Measurements from ENCODE around the gene NDC80.

NDC80 gene

DNA sequence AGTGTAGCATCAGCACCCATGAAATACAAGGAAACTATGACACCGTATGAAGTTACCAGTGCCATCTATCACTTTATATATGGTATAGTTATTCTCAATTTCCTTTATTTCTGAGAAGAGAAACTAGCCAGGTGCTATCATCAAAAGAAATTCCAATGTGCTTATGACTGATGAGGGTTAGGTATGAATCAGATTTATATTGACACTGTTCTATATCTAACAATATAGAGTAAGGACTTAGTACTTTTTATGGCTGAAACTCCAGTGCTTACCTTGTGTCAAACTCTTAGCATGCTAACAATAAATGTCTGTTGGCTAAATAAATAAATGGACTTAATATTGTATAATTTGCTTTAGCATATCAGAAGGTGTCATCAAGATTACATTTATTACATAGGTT, 7.0 kb upstream of the NDC80 start:
- no peak overlapping the region for H3K4me3 ChIP-seq (ENCODE audit: low read depth, low read length)
- POLR2A ChIA-PET: no interaction called here
- no peak for DNase-seq (ENCODE audit: low read depth, low spot score)
- TF ChIP-seq, protein P1, sequence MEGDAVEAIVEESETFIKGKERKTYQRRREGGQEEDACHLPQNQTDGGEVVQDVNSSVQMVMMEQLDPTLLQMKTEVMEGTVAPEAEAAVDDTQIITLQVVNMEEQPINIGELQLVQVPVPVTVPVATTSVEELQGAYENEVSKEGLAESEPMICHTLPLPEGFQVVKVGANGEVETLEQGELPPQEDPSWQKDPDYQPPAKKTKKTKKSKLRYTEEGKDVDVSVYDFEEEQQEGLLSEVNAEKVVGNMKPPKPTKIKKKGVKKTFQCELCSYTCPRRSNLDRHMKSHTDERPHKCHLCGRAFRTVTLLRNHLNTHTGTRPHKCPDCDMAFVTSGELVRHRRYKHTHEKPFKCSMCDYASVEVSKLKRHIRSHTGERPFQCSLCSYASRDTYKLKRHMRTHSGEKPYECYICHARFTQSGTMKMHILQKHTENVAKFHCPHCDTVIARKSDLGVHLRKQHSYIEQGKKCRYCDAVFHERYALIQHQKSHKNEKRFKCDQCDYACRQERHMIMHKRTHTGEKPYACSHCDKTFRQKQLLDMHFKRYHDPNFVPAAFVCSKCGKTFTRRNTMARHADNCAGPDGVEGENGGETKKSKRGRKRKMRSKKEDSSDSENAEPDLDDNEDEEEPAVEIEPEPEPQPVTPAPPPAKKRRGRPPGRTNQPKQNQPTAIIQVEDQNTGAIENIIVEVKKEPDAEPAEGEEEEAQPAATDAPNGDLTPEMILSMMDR (IDR thresholded peaks at IDR 0.05; ENCODE audit: insufficient read depth, low read length, missing control alignments): no peak
- CTCF ChIA-PET: interaction anchor here (1.9 kb wide), 1 partner anchor 17 kb away, joined by 10 read pairs; no protein-coding TSS in a partner anchor

DNA sequence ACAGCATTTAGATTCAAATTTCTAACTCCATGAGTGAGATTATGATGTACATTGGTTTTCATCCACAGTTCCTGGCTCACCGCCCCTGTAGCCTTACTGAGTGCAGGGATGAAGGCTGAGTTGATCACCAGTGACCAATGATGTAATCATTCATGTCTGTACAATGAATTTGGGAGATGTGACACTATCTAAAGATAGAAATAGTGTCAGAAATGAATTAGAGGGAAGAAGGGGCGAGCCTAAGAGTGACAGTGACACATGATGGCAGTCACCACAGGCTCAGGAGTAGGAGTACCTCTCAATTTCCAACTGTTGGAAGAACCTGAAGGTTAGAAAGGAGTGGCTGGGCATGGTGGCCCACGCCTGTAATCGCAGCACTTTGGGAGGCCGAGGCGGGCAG, 3.2 kb upstream of the NDC80 start:
- TF ChIP-seq, protein P1 (IDR thresholded peaks at IDR 0.05; ENCODE audit: insufficient read depth, low read length, missing control alignments): no peak
- CTCF ChIA-PET: no interaction called here
- H3K4me3 ChIP-seq (ENCODE audit: low read depth, low read length): no peak overlapping the region
- DNase-seq (ENCODE audit: low read depth, low spot score): no peak
- POLR2A ChIA-PET: no interaction called here

DNA sequence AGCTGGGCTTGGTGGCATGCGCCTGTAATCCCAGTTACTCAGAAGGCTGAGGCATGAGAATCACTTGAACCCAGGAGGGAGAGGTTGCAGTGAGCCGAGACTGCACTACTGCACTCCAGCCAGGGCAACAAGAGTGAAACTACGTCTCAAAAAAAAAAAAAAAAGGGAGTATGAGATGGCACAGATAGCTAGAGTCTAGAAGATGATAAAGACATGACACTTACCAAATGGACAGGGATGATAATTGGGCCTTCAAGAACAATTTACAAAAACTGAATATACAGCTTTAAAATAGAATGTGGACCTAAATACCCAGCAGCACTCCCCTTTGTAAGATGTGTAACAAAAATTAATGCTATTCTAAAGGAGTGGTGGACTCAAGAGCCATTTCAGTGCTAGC, 2.8 kb upstream of the NDC80 start:
- TF ChIP-seq, protein P1 (IDR thresholded peaks at IDR 0.05; ENCODE audit: insufficient read depth, low read length, missing control alignments): no peak
- H3K4me3 ChIP-seq (ENCODE audit: low read depth, low read length): no peak overlapping the region
- no peak for DNase-seq (ENCODE audit: low read depth, low spot score)
- ChIA-PET POLR2A (no interaction called here), CTCF (no interaction called here)

DNA sequence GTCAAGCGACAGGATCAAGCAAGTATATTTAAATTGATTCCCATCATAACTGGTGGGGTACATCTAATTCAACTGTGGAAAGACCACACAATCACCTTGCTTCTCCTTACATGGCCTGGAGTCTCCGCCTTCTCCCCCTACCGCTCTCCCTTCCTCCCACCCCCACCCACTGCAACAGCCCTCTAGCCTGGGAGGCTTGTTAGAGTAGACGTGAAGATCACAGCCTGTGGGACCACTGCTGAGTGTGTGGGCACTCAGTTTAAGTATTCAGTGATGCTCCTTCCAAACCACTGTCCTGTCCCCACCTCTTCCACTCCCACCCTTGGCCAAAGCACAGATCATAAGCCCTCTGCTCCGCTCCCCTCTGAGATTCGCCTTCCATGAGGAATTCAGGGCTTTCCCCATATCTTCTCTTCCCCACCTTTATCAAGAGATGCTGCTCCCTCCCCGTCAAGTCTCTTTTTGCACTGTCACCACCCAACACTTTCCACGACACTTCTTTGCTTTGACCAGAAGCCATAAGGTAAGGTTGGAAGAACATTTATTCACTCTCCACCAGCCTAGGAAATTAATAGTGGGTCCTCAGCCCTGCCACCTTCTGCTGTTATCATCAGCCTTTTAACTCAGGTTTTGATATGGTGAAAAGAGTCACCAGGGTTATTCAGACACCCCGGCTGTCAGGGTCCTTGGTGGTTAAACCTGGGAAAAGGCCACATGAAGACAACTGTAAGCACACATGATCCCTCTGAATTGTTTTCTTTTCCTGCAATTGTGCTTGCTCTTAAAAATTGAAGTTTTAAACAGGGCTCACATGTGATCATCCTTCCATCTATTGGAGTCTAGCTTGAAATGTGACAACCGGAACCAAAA, 1.8 kb upstream of the NDC80 start:
- POLR2A ChIA-PET: no interaction called here
- DNase-seq (ENCODE audit: low read depth, low spot score): no peak
- peak overlapping the region; percentile 67 for H3K4me3 ChIP-seq (ENCODE audit: low read depth, low read length)
- TF ChIP-seq, protein P1 (IDR thresholded peaks at IDR 0.05; ENCODE audit: insufficient read depth, low read length, missing control alignments): no peak
- CTCF ChIA-PET: no interaction called here

DNA sequence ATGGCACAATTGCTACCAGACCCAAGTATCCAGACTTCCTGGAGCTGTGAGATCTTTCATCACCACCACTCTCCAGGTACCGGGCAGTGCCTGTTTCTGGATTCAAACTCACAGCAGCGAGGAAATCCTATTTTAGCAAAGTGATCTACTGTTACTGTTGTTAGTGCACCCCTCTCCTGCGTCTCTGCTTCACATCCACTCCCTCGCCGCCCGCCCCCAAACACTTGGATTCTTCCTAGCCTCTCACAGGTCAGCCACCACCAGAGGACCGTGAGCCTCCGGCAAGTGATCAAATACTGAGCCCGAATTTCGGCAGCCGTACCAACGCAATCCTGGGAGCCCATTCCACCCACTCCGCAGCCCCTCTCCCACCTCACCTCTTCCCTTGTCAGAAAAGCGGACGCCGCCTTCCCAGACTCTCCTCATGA, 571 bp upstream of the NDC80 start:
- ChIA-PET POLR2A (interaction anchor here (1.2 kb wide), 1 partner anchor 677 kb away, joined by 5 read pairs; the partner anchor contains the start of gene MYL12A), CTCF (no interaction called here)
- DNase-seq (ENCODE audit: low read depth, low spot score): peak; percentile 16
- TF ChIP-seq, protein P1 (IDR thresholded peaks at IDR 0.05; ENCODE audit: insufficient read depth, low read length, missing control alignments): peak; percentile 17
- peak overlapping the region; percentile 67 for H3K4me3 ChIP-seq (ENCODE audit: low read depth, low read length)

DNA sequence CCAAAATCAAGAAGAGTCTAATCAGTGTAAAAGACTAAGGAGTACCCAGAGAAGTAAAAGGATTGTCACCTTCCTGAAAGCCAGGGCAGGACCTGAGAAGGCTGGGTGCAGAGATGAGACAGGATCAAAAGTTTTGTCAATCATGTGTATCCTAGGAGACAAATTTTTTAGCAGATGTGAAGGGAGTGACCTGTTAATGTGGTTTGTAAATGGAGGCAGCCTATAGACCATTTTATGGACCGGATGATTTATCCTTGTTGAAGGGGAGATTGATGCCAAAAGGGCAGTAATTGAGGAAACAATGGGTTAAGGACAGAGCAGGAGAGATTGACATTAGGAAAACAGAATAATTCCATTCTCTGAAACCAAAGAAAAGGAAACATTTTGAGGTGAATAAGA, 813 bp downstream of the NDC80 start:
- CTCF ChIA-PET: no interaction called here
- no peak for DNase-seq (ENCODE audit: low read depth, low spot score)
- POLR2A ChIA-PET: no interaction called here

More for the DNA sequence above, 813 bp downstream of the NDC80 start:
- H3K4me3 ChIP-seq (ENCODE audit: low read depth, low read length): peak overlapping the region; percentile 67
- TF ChIP-seq, protein P1 (IDR thresholded peaks at IDR 0.05; ENCODE audit: insufficient read depth, low read length, missing control alignments): no peak
